Esophagus squamous epithelium (tissue), 5 donors: ENCODE results near the gene C2CD4D. TPM values are rescaled to one million over a fixed set of nuclear protein-coding genes. Genes with fewer than 3 reads are reported as not detected.

ENCODE experiments used
- DNase-seq: peaks from one replicate; lab custom pipeline; 2025; lab: John Stamatoyannopoulos, UW
- H3K27ac ChIP-seq, 4 donors: fragments of 200-600 bp; sonication (generic); one replicate each; pipeline ENCODE4 v1.5.1; 2016 to 2019; ENCODE audit warnings: mild to moderate bottlenecking in 1 of 4
- H3K27me3 ChIP-seq, 4 donors: fragments of 200-600 bp; sonication (generic); 1 replicate in 3 of 4; 2 replicates in 1 of 4; pipeline versions ENCODE4 v1.5.1 to v1.6.0; 2017 to 2021; ENCODE audit warnings: antibody characterized with exemption in 1 of 4
- H3K36me3 ChIP-seq, 3 donors: fragments of 200-600 bp; sonication (generic); one replicate each; pipeline ENCODE4 v1.5.1; 2016 to 2019
- H3K4me1 ChIP-seq, 3 donors: fragments of 200-600 bp; sonication (generic); one replicate each; pipeline ENCODE4 v1.5.1; 2017 to 2019
- H3K4me3 ChIP-seq, 4 donors: fragments of 200-600 bp; sonication (generic); 1 replicate in 3 of 4; 2 replicates in 1 of 4; pipeline ENCODE4 v1.5.1; 2016 to 2019; ENCODE audit warnings: mild to moderate bottlenecking in 2 of 4, moderate library complexity in 1 of 4
- H3K9me3 ChIP-seq, 3 donors: fragments of 200-600 bp; sonication (generic); one replicate each; pipeline ENCODE4 v1.5.1; 2016 to 2019
- CTCF ChIP-seq, 6 experiments: fragments of 450-650 bp in 4 of 6; fragments of 200-600 bp in 2 of 6; sonication (generic) in 2 of 6; IDR thresholded peaks; one replicate each; pipeline ENCODE4 v1.5.1; 2016 to 2019; ENCODE audit warnings: antibody characterized with exemption in 6 of 6, mild to moderate bottlenecking in 4 of 6, moderate library complexity in 4 of 6
- POLR2A ChIP-seq, 4 donors: fragments of 450-650 bp; IDR thresholded peaks; one replicate each; pipeline ENCODE4 v1.6.1; 2017; ENCODE audit warnings: antibody characterized with exemption in 4 of 4, mild to moderate bottlenecking in 4 of 4, moderate library complexity in 3 of 4
- WGBS, 2 donors: methylation state at CpG; one replicate each; pipeline ENCODE4 v1.1.5; 2018; 5-methylcytosine and 5-hydroxymethylcytosine counted together
- intact Hi-C: fragments of 100-400 bp; cut with DNase I; formaldehyde crosslinking; loops from one replicate; pipeline ENCODE4 v1.15.0; 2022
- total RNA-seq, 4 donors: library from RNA; depleted of rRNA; stranded (reverse); fragments of >200 nt; gene quantifications; one replicate each; pipeline ENCODE4 v1.1.0, GENCODE V29; 2016
- donor health status: DM: yes; HTN: yes; CAD: no.

The C2CD4D gene
- total RNA-seq, 4 donors from 2014 or later, result 0.22 to 0.38 TPM; not detected in 2

- intact Hi-C loops, result no loop called here
- 28 to 34% methylated on average over 6 to 7 of the region's 10 CpGs for WGBS, 2 donors
- H3K27me3 ChIP-seq, result peaks cover 0 to 8% (median 0%) of the 10 kb centered on the region in 4 donors
- H3K4me1 ChIP-seq, result peaks cover 14 to 69% (median 16%) of the 10 kb centered on the region in 3 donors
- H3K4me3 ChIP-seq, result no peak overlapping the region
- H3K9me3 ChIP-seq, result no peaks in the 10 kb centered on the region
- peak overlapping the region in 3 of 4 donors; percentile 25 to 78 (median 65) for H3K27ac ChIP-seq
- no peak for DNase-seq
- no peaks in the 10 kb centered on the region for H3K36me3 ChIP-seq
- TF ChIP-seq CTCF (IDR thresholded peaks at IDR 0.05), result no peak
- TF ChIP-seq POLR2A (IDR thresholded peaks at IDR 0.05), result no peak
These were observed 7.2 kb downstream of the C2CD4D start for GRCh38 chr1:151832318-151832980.

GRCh38 chr1:151831605-151832004 lies 8.0 kb downstream of the C2CD4D start, which contains the start of gene RORC:
TSS of gene RORC (minus strand) at chr1:151831802. CDS start at chr1:151831764, 38 bp downstream.
- Histone ChIP-seq H3K9me3 (no peaks in the 10 kb centered on the region), H3K27ac (peak within 1 kb of the TSS; percentile 45 to 78 (median 64)), H3K27me3 (no peaks in the 10 kb centered on the region), H3K4me1 (peaks cover 14 to 60% (median 16%) of the 10 kb centered on the region in 3 donors), H3K4me3 (peak within 1 kb of the TSS; percentile 13 to 58 (median 41)), H3K36me3 (no peaks in the 10 kb centered on the region)
- DNase-seq, result no peak
- WGBS, 2 donors, result 55% methylated on average over 3 of the region's 5 CpGs; no CpG with 5 or more reads in 1 of the 2 donors
- intact Hi-C loops, result no loop called here
- no peak for TF ChIP-seq CTCF (IDR thresholded peaks at IDR 0.05)
- no peak for TF ChIP-seq POLR2A (IDR thresholded peaks at IDR 0.05)

- intact Hi-C loops, result no loop called here
- no peak for DNase-seq
- 52 to 66% methylated on average over 3 to 4 of the region's 4 CpGs for WGBS, 2 donors
- Histone ChIP-seq H3K36me3 (no peaks in the 10 kb centered on the region), H3K4me3 (peak overlapping the region; percentile 13 to 58 (median 41)), H3K27ac (peak overlapping the region; percentile 45 to 78 (median 64)), H3K27me3 (no peaks in the 10 kb centered on the region), H3K9me3 (no peaks in the 10 kb centered on the region), H3K4me1 (peaks cover 14 to 60% (median 16%) of the 10 kb centered on the region in 3 donors)
- TF ChIP-seq POLR2A (IDR thresholded peaks at IDR 0.05), result no peak
- no peak for TF ChIP-seq CTCF (IDR thresholded peaks at IDR 0.05)
These were observed 8.4 kb downstream of the C2CD4D start for GRCh38 chr1:151831256-151831591.

DNA sequence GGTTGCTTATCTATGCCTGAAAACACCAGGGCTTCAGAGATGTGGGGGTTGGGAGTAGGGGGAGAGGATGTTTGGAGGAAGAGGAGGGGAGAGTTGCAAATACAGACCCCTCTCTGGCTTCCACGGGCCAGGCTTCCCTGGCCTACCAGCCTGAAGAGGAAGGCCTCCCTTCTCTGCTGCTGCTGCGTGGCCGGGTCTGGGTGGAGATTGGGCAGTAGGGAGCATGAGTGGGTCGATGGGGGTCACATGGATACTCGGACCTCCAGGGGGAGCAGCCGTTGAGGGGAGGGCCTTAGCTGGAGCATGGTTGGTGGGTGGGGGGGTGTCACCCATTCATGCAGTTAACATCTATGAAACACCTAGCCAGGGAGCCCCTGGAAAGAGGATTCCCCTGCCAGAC lies 9.6 kb downstream of the C2CD4D start:
- Histone ChIP-seq H3K4me1 (peaks cover 14 to 60% (median 16%) of the 10 kb centered on the region in 3 donors), H3K9me3 (no peaks in the 10 kb centered on the region), H3K4me3 (no peak overlapping the region), H3K27ac (peak overlapping the region in 2 of 4 donors; percentile 31 to 36), H3K36me3 (no peaks in the 10 kb centered on the region), H3K27me3 (peaks cover 0 to 7% (median 0%) of the 10 kb centered on the region in 4 donors)
- intact Hi-C loops, result no loop called here
- no peak for TF ChIP-seq POLR2A (IDR thresholded peaks at IDR 0.05)
- TF ChIP-seq CTCF (IDR thresholded peaks at IDR 0.05), result no peak
- 57 to 69% methylated on average over 2 to 4 of the region's 6 CpGs for WGBS, 2 donors
- no peak for DNase-seq

- Histone ChIP-seq H3K27ac (peak overlapping the region in 3 of 4 donors; percentile 7 to 70 (median 36)), H3K9me3 (no peaks in the 10 kb centered on the region), H3K4me1 (peaks cover 14 to 60% (median 16%) of the 10 kb centered on the region in 3 donors), H3K4me3 (no peak overlapping the region), H3K27me3 (peaks cover 0 to 7% (median 0%) of the 10 kb centered on the region in 4 donors), H3K36me3 (no peaks in the 10 kb centered on the region)
- WGBS, 2 donors, result 35 to 41% methylated on average over 3 to 4 of the region's 4 CpGs
- intact Hi-C loops, result no loop called here
- no peak for TF ChIP-seq CTCF (IDR thresholded peaks at IDR 0.05)
- no peak for TF ChIP-seq POLR2A (IDR thresholded peaks at IDR 0.05)
- DNase-seq, result no peak
These were observed 10.1 kb downstream of the C2CD4D start for GRCh38 chr1:151829352-151830046.
